SK-N-DZ (cell line): ENCODE data around the gene BABAM2.
"Not testable (repeated sequence)": the region's sequence is repeated elsewhere in the genome, so short reads cannot be mapped to it uniquely, and the experiment has no call there.

Experiments used
- DNase-seq: peaks from one replicate; pipeline ENCODE4 v3.0.0-alpha.2; 2015; ENCODE audit warnings: low spot score

The BABAM2 gene

GRCh38 chr2:28357055-28357454 is 466.5 kb downstream of the BABAM2 start:
- no peak for DNase-seq

GRCh38 chr2:28357948-28358667 is 467.6 kb downstream of the BABAM2 start:
- peak; percentile 45 for DNase-seq

DNA sequence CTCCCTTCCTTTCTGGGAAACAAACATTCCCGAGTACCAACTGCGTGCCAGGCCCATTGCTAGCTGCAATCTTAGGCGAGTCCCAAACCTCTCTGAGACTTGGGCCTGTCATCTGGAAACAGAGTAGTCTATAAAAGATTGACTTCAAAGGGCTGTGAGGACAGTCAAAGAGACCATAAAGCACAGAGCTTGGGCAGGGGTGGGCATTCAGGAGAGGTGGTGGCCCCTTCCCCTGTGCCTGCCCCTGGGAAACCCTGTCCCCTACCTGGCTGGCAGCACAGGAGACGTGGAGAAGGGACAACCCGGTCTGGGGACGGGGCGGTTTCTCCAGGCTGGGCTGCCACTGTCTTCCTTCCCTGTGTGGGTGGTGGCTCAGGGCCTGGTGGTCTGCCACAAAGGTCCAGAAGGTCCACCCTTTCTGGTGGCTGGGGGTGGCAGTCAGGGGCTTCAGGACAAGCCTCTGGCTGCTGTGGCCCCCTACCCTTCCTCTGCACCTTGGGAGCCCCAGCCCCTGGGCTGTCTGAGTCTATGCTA is 468.2 kb downstream of the BABAM2 start:
- DNase-seq: no peak

GRCh38 chr2:28359222-28360057 is 468.9 kb downstream of the BABAM2 start:
- no peak for DNase-seq

- no peak for DNase-seq
Measured at GRCh38 chr2:28360058-28360717, 469.7 kb downstream of the BABAM2 start.

DNA sequence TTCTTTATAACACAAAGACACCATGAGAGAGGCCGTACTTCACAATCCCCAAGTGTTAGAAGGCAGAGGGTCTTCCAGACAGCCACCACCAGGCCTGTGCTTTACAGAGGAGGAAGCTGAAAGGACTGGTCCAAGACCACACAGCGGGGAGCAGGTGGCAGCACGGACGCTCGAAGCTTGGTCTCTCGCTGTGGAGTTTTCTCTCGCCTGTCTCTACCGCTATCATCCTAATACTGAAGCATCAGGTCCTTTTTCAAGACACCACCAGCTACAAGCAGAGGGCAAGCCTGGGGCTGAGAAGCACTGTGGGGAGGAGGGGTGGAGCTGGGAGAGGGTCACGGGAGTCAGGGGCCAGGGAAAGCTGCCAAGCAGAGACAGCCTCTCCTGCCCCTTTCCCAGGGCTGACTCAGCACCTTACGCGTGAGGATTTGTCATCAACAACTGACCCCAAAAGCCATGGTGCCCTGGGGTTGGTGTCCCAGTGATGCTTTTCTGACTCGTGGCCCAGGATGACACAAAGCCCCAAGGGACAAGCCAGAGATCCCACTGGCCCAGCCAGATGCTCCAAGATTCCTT is 470.3 kb downstream of the BABAM2 start:
- no peak for DNase-seq

DNA sequence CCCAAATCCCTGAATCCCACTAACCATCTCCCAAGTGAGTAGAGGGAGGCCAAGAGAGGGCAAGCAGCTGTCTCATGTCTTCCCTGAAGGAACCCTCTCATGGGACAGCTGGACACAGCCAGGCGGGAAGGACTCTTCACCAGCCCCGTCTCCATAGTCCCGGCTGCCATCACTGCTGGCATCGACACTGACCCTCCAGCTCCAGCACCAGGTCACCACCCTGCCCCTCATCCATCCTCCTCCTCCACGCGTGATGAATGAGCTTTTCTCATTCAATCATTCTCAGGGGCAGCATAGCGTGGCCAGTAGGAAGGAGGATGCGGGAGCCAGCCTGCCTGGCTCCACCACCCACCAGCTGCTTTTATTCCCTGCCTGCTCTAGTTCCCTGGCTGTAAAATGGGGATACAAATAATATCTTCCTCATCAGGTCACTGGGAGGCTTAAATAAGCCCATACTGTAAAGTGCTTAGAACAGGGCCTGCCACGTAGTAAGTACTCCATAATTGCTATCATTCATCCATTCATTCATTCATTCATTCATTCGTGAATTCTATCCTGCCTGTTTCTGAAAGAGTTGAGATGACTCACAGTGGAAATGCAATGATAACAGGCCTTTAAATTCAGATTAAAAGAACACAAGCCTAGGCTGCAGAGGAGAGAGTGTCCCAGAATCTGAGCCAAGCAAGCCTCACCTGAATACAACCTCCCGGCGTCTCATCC is 471.6 kb downstream of the BABAM2 start:
- DNase-seq: no peak

DNA sequence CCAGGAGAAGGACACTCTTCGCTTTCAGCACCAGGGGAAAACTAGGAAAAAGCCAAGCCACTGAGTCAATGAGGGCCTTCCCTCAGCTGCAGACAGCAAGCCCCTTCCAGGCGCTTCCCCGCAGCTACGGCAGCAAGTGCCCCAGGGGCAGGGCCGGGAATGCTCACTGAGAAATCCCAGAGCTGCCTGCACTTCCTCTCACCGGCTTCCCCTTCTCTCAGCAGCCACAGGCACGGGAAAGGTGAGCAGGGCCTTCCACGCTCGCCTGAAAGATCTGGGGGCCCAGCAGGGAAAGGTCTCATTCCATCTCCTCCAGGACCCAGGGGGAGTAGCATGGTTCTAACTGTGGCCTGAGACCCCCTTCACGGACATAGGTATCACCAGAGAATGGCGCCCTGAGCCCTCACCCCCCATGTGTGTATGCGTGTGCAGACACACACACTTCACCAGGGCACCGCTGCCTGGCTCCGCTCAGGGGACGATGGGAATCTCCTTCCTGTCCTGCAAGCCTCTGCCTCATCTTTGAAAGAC is 472.5 kb downstream of the BABAM2 start:
- DNase-seq: no peak

GRCh38 chr2:28363686-28364280 is 473.3 kb downstream of the BABAM2 start:
- DNase-seq: no peak

- DNase-seq: no peak
Measured at GRCh38 chr2:28364610-28365009, 474.1 kb downstream of the BABAM2 start.

GRCh38 chr2:28365158-28365557 is 474.6 kb downstream of the BABAM2 start:
- no peak for DNase-seq

DNA sequence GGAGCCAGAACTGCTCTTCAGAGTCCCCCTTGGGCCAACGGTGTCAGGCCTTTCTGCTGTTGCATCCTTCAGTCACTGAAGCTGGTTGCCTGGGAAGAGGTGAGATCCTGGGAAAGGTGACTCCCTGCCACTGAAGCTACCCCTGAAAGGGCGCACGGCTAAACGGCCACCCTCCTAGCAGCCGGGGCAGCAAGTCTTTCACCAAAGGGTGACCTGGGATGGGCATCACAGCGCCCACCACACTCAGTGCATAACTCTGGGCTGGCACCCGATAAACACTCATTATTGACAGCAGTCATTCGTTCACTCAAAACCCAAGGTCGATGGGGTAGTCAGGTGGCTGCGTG is 475.6 kb downstream of the BABAM2 start:
- DNase-seq: no peak

- peak; percentile 56 for DNase-seq
Measured at GRCh38 chr2:28366496-28367282, 476.2 kb downstream of the BABAM2 start.

DNA sequence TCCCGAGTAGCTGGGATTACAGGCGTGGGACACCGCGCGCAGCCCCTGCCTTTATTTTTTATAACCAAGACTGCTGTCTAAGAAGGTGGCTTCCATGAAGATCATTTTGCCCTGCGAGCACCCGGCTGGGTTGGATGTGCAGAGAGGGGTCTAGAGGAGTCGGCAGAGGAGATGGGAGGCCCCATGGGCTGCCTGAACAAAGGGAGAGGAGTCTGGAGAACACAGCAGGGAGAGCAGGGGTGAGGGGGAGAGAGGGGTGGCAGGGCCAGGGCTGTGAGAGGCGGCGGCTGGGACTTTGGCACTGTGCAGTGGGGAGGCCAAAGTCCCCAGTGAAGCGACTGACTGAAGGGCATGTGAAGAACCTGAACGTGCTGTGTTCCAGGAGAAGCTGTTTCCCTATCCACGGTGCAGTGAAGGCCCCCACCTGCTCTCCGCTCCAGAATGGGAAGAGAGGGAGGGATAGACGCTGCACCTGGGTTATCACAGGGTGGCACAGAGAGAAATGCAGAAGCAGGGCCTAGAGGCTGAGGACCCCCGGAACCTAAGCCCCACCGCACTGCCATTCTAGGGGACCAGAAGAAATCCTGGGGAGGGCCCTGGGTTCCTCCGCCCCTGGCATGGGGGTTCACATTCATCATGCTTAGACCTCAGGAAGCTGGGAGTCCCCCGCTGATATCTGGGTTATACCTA is 477.3 kb downstream of the BABAM2 start:
- DNase-seq: no peak

DNA sequence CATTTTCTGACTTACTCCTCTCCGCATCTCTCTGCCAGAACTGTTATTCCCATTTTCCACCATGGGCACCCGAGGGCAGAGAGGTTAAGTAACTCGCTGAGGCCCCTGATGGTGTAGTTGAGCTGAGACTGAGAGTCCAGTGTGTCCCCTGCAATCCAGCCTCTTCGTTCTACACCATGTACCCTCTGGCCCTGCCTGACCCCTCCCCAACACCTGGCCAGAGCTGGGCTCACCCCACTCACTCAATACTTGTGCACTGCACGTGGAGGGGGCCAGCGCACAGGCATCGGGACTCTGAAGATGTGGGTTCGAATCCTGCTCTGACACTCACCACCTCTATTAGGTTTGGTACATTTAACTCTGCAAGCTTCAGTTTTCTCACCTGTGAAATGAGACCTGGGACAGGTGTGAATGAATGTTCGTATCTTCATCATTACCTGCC is 477.8 kb downstream of the BABAM2 start:
- DNase-seq: no peak

DNA sequence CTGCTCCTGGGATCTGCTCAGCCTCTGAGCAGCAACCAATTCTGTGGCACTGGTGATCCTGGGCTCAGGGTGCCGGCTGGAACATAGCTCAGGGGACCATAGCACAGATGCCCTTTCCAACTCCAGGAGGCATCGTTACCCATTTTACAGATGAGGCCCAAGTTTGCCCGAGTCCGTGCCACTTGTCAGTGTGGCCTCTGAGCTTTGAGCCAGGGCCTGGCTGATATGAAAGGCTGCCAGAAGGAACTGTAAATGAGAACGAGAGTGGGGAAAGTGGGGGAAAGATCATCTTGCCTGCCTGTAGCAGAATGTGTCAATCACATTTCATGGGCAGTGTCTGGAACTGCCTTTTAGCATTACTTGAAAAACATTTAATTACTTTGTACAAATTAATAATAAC is 478.8 kb downstream of the BABAM2 start:
- no peak for DNase-seq

- no peak for DNase-seq
Measured at GRCh38 chr2:28370354-28370753, 479.8 kb downstream of the BABAM2 start.

GRCh38 chr2:28371728-28372127 is 481.2 kb downstream of the BABAM2 start:
- DNase-seq: not testable (repeated sequence)

GRCh38 chr2:28373854-28374253 is 483.3 kb downstream of the BABAM2 start:
- DNase-seq: no peak
